HG03432 (cell line): ENCODE measurements around the gene LRP8.

ENCODE experiments used
- ATAC-seq: cut with Tn5 transposase; IDR thresholded peaks from one replicate; pipeline ENCODE4 v1.9.1; 2021; ENCODE audit warnings: mild to moderate bottlenecking, moderate library complexity; ENCODE audit not compliant: unreplicated experiment

Gene LRP8

DNA sequence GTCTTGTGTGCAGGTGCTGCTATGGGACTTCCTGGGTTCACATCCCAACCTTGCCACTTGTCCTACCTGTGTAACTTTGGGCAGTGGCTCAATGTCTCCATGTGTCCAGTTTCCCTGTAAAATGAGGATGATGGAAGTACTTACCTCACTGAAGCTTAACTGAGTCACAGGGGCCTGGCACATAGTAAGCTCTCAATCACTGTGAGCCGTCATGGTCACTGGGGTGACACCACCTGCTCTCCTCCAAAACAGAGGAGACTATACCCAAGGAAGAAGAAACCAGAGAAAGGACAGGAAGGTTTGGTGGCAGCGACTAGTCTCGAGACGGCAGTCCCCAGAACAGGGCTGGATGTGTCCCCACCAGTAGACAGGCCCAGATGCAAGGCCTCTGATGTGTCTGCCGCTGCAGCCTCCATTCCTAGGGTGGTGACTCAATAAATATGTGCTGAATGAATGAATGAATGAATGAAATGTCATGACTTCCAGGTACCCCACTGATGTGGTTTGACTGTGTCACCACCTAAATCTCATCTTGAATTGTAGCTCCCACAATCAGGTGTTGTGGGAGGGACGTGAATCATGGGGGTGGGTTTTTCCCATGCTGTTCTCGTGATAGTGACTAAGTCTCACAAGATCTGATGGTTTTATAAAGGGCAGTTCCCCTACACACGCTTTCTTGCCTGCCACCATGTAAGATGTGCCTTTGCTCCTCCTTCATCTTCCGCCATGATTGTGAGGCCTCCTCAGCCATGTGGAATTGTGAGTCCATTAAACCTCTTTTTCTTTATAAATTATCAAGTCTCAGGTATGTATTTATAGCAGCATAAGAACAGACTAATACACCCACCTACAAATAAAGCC, 13.0 kb upstream of the LRP8 start:
- ATAC-seq = no peak

DNA sequence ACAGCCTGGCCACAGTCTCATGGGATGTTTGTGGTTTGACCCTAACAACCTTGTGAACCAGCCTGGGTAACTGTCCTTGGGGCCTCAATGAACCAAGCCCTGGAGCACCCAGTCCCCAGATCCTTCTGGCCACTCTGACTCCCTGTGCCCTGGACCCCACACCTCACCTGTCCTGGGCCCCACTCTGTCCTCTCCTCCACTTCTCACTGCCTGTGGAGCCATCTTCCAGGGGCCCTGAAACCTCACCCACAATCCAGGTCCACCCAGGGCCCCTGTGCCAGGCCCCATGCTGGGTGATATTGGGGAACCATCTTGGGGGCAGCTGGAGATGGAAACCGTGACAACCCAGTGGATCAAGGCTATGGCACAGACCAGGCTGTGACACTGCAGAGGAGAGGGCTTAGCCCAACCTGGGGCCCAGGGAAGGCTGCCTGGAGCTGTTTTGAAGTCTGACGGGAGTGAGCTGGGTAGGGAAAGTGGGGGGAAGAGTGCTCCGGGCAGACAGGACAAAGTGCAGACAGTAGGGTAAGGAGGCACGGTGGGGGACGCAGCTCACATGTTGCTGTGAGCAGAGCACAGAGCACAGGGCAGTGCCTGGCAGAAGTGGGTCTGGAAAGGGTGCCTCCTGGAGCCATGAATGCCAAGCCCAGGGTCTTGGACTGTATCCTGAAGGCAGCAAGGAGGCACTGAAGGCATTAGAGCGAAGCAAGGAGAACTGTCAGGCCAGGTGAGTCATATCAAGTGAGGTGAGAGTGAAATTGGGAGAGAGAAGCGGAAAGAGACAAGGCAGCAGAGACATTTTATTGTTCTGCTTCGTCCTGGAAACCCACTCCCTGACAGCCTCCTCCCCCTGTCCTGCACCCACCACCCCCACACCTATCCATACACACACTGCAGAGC, 12.1 kb upstream of the LRP8 start:
- ATAC-seq = no peak

DNA sequence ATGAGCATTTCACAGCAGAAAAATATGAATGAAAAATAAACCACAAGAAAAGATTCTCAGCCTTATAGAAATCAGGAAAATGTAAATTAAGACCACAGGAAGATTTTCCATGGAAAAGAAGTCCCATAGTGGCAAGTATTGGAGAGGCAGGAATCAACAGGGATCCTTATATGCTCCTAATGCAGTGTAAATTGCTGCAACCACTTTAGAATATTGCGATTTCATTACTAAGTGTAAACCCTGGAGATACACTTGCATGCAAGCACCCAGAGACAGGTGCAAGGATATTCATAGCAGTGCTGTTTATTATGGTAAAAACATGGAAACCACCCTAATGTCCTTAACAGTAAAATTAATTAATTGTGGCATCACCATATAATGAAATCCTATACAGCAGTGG, 10.6 kb upstream of the LRP8 start:
- ATAC-seq = no peak

GRCh38 chr1:53337499-53337898, 9.6 kb upstream of the LRP8 start:
- ATAC-seq = no peak

- no peak for ATAC-seq
Measured at GRCh38 chr1:53336146-53336545, 8.3 kb upstream of the LRP8 start.

GRCh38 chr1:53335661-53336060, 7.8 kb upstream of the LRP8 start:
- no peak for ATAC-seq

- no peak for ATAC-seq
Measured at GRCh38 chr1:53334781-53335180, 6.9 kb upstream of the LRP8 start.

GRCh38 chr1:53334312-53334711, 6.4 kb upstream of the LRP8 start:
- no peak for ATAC-seq

- ATAC-seq = no peak
Measured at GRCh38 chr1:53332833-53333232, 5.0 kb upstream of the LRP8 start.

GRCh38 chr1:53332186-53332564, 4.3 kb upstream of the LRP8 start:
- ATAC-seq = no peak

GRCh38 chr1:53331446-53332185, 3.7 kb upstream of the LRP8 start:
- no peak for ATAC-seq

DNA sequence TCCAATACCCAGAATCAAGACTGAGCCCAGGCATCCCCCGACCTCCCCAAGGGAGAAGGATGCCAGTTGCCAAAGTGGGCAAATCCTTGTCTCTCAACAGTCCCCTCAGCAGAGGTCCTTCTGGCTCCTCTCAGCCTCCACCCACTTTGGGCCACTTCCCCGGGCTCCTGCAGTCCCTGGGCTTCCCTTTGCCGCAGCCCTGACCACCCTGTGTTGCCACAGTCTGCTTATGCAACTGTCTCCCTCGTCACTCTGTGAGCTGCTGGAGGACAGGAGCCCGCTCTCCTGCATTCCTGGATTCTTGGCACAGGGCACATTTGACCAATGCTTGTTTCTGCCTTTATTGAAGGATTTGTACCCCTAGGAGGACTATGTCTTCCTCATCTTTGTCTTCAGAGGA, 2.9 kb upstream of the LRP8 start:
- no peak for ATAC-seq

DNA sequence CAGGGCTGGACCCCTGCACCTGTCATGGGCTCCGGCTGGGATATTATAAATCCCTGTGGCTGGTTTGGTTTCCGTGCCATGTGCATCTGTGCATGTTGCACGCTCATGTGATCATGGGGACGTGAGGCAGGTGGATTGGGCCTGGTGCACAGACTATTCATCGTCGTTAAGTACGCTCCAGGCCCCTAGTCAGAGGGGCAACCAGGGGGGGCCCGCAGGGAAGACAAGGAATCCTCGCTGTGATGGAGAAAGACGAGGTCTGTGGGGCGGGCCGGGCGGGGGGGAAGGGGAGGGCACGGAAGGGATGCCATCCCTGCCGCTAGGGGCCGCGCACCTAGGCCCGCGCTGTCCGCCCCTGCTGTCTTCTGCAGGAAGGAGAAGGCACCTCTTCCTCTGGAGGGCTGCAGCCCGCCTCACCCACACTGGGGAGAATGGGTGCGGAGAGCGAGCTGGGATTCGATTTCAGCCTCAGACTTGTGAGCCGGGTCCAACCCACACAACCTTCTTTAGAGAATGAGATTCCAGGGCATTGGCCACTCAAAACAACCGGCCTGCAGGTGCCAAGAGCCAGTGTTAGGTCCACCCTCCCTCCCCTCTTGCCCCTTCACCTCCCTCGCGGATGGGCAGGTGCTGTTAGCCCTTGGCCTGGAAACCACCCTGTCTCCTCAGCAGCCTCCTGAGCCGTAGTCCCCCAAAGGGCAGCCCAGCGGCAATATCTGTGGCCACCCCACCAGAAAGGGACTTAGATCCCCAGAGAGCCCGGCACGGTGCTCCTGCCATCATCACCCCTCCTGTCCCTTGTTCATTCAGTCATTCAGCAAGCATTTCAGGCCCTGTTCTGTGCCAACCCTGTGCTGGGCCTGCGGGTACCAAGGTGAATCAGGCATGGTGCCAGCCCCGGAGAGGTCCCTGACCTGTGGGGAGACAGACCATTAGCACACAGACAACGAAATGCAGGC, 950 bp upstream of the LRP8 start:
- no peak for ATAC-seq

- ATAC-seq = peak; percentile 9
Measured at GRCh38 chr1:53327182-53327913, 522 bp downstream of the LRP8 start.

GRCh38 chr1:53326598-53327181, 1.2 kb downstream of the LRP8 start:
- ATAC-seq = peak; percentile 31

GRCh38 chr1:53326088-53326597, 1.7 kb downstream of the LRP8 start:
- ATAC-seq = peak; percentile 83

DNA sequence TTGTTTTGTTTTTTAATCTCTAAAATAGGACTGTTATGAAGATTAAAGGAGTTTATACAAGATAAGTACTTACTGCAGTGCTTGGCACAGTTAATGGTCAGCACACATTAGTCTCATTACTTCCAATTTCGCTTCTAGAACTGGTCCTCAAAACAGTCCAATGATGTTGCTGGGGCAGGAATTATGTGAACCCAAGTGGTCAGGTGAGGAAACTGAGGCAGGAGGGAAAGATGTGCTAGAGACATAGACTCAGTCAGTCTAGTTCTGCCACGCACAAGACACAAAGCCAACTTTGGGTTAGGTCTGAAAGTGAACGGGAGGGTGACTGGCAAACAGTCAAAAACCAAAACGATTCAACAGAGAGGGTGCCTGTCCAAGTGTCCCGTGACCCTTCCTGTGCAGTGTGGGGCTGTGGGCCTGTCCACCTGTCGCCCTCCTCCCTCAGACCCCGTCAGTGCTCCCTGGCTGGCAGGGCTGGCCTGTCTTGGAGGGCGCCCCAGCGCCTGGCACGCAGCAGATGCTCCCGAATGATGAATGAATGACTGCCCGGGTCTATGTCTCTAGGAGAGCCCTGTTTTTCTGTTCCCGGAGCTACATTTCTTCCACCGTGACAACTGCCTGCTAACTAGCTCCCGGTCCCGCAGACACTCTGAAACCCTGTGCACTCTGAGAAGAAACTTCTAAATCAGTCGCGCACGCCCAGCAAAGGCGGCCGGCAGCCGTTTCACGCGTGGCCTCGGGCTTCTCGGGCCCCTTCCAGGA, 2.4 kb downstream of the LRP8 start:
- no peak for ATAC-seq

DNA sequence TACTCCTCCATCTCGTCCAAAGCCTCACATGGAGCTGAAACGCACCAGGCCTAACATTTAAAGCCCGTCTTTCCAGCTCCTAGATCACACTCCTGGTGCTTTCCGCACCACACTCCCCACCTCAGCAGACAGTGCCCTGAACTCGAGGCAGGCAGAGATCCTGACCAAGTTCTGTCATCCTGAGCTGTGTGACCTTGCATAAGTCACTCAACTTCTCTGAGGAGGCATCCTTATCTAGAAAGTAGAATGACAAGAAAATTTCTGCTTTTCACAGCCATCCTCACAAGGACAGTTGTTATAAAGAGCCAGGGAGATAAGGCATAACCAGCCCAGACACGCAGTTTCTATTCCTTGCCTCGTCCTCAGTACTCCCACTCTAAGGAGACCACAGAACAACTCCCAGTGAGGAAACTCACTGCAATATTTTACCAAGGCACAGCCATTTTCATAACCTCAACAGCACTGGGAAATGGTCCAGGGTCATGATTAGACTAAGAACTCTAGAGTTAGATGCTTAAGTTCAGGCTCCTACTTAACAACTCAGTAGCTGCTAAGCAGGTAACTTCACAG, 3.1 kb downstream of the LRP8 start:
- ATAC-seq = no peak
